ENCODE data around the gene SORCS1. TPM values are rescaled to one million over a fixed set of nuclear protein-coding genes. Genes with fewer than 3 reads are reported as not detected.

The SORCS1 gene
- polyA plus RNA-seq, 1 donor from 2014 or later, result not detected

DNA sequence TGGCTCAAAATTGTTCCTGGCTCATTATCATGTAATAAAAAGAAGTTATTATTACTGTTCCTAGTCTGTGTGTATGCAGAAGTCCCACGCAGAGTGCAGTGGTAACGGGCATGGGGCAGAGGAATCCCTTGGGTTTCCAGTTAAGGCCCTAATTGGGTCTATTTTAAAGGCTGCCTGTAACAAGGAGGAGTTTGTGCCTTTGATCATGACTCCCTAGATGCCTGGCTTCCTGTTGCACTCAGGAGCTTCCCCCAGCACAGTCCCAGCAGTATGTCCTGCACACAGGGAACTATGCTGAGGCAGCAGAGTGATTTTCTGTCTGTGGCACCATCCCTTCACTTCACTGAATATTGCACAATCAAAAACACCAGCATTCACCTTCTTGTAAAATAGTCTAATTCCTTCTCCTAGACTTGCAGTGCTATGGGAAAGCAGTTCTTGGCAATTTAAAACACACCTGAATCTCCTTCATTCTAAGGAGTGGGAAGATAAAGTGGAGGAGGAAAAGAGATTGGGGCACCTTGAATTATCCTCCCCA is 22.9 kb downstream of the SORCS1 start:
- no peaks in the 10 kb centered on the region for H3K27me3 Mint-ChIP-seq
- H3K36me3 Mint-ChIP-seq, result no peaks in the 10 kb centered on the region
- no peaks in the 10 kb centered on the region for H3K4me1 Mint-ChIP-seq
- H3K27ac Mint-ChIP-seq, result no peak overlapping the region
- no peak overlapping the region for H3K4me3 Mint-ChIP-seq
- H3K9me3 Mint-ChIP-seq, result peaks cover 0 to 5% (median 2%) of the 10 kb centered on the region in 3 donors

DNA sequence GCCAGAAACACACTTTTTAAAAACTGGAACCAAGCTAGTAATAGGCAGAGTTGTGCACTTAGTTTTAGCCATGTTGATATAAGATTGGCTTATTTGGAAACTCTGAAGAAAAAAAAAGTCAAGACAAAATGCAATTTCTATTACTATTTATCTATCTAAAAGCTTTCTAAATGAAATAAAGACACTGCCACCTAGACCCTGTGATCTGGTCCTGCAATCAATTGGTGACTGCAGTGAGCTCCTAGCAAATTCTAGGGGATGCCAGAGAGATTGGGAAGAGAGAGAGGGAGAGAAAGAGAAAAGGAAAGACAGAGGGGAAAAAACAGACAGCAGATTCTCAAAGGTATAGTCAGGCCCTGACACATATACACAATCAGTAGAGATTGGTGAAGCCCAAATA is 25.3 kb downstream of the SORCS1 start:
- H3K4me1 Mint-ChIP-seq, result no peaks in the 10 kb centered on the region
- no peaks in the 10 kb centered on the region for H3K27me3 Mint-ChIP-seq
- no peak overlapping the region for H3K4me3 Mint-ChIP-seq
- peaks cover 0 to 4% (median 2%) of the 10 kb centered on the region in 3 donors for H3K9me3 Mint-ChIP-seq
- H3K27ac Mint-ChIP-seq, result no peak overlapping the region
- no peaks in the 10 kb centered on the region for H3K36me3 Mint-ChIP-seq

DNA sequence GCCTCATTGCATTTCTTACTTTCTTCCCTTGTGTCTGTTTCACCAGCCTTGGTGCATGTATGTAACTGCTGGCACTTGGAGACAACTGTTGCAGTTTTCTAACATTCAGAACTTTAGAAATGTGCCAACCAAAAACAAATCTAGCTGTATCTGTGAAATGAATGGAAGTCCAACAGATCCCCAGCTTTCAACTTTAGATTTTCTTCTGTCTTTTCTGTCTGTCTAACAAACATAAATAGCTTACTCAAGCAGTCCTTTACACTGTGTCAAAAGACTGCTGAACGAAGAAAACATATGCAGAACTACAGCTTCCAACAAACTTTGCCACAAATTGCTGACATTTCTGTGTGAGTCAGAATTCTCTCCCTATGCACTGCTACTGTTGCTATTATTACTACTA is 30.9 kb downstream of the SORCS1 start:
- H3K36me3 Mint-ChIP-seq, result no peaks in the 10 kb centered on the region
- no peak overlapping the region for H3K4me3 Mint-ChIP-seq
- H3K4me1 Mint-ChIP-seq, result no peaks in the 10 kb centered on the region
- no peak overlapping the region for H3K27ac Mint-ChIP-seq
- peaks cover 2% of the 10 kb centered on the region for H3K27me3 Mint-ChIP-seq
- H3K9me3 Mint-ChIP-seq, result peaks cover 0 to 4% (median 2%) of the 10 kb centered on the region in 3 donors

DNA sequence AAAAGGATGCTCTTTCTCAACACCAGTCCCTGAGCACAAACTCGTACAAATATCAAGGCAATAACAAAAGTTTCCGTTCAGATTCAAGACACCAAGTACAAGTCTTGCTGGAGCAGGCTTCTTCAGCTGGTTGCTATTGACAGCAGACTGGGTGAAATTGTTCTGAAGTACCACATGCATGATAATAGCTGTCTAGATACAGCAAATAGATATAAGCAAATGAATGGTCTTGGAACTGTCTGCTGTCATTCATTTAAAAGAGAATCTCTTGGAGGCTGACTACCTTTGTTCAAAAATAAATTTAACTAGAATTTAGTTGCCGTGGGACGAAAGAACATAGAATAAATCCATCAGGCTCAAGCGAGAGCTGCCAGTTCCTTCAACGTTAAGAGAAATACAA is 35.5 kb downstream of the SORCS1 start:
- Mint-ChIP-seq H3K4me3 (no peak overlapping the region), H3K27ac (no peak overlapping the region), H3K36me3 (peaks cover 2% of the 10 kb centered on the region), H3K9me3 (peaks cover 0 to 4% (median 2%) of the 10 kb centered on the region in 3 donors), H3K27me3 (peaks cover 6% of the 10 kb centered on the region), H3K4me1 (no peaks in the 10 kb centered on the region)

DNA sequence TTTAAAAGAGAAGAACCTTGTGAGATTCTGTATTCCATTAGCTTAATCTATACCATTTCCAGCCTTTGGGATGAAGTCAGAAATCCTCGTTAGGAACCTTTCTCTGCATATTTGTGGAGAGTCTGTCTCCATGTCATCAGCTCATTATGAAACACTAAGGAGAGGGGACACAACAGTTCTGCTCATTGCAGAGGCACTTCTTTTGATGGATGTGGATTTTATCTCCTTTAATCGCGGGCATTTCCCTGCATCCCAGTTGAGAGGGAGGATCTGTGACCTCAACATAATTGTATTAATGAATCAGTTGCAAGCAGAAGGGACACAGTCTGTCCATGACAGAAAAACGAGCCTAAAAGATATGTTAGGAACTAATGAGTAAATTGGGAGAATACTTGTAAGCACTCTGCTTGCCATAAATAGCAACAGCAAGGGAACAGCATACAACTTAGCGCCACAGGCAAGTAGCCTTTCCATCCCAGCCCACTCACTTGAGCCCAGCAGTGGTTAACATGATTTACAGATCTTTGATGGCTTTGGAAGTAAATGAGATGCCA is 37.9 kb downstream of the SORCS1 start:
- Mint-ChIP-seq H3K4me3 (no peak overlapping the region), H3K4me1 (no peaks in the 10 kb centered on the region), H3K36me3 (peaks cover 2% of the 10 kb centered on the region), H3K27ac (no peak overlapping the region), H3K27me3 (peaks cover 4% of the 10 kb centered on the region), H3K9me3 (peaks cover 0 to 3% (median 2%) of the 10 kb centered on the region in 3 donors)

DNA sequence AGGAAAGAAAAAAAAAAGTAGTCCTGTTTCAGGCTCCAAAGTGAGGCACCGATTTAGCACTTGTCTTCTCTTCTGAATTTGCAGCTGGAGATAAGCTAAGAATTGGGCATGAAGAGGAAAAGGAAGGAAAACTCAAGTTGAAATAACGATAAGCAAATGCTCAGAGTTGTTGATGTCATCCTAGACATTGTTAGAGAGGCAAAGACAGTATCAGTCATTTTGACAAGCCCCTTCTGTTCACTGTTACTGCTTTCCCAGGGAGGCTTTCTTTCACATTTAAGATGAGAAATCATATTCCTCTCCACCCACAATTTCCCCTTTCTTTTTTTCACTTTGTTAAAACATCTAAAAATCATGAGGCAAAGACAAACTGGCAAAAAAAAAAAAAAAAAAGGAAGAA is 41.8 kb downstream of the SORCS1 start:
- peaks cover 2% of the 10 kb centered on the region for H3K36me3 Mint-ChIP-seq
- H3K4me3 Mint-ChIP-seq, result no peak overlapping the region
- no peaks in the 10 kb centered on the region for H3K4me1 Mint-ChIP-seq
- H3K27ac Mint-ChIP-seq, result no peak overlapping the region
- no peaks in the 10 kb centered on the region for H3K27me3 Mint-ChIP-seq
- peaks cover 0 to 2% (median 0%) of the 10 kb centered on the region in 3 donors for H3K9me3 Mint-ChIP-seq

DNA sequence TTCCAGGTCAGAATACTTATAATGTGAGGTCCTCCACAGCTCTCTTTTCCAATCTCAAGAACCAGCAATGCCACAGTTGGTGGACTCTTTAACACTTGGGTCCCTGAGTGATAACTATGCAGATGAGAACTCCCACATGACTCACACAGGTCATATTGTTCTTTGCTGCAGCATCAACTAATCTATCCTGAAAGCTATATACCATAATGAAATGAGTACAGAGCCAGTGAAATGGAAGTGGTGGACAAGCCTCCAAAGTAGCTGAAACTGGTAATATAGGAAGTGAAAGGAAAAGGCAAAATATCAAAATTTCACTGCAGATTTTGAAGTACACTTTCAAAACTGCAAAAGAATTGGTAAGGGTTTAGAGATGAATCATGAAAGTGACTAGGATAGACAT is 45.6 kb downstream of the SORCS1 start:
- Mint-ChIP-seq H3K27me3 (no peaks in the 10 kb centered on the region), H3K4me3 (no peak overlapping the region), H3K27ac (no peak overlapping the region), H3K9me3 (peaks cover 0 to 10% (median 5%) of the 10 kb centered on the region in 3 donors), H3K36me3 (peaks cover 2% of the 10 kb centered on the region), H3K4me1 (no peaks in the 10 kb centered on the region)

DNA sequence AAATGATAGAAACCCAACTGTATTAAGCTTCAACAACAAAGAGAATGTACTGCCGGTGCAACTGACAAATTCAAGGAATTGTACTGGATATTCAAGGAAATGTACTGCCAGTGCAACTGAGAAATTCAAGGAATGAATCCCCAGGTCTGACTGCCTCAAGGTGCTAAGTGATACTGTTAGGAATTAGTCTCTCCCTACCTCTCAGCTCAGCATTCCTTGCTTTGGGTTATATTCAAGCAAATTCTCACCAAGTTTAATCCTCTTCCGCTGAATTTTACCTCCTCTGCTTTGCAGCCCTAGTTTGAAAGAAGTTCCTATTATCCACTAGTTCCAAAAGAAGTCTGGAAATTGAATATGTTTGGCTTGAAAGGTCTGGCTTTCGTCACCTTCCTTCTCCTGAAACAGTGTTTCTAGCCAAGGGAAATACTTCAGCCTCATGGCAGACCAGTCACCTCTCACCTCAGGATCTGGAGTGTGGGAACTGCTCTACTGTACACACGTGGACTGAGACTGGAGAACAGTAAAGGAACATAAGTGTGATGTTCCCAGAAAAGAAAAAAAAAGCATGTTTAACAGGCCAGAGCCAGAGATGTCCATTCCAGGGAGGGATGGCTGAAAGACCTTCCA is 60.4 kb downstream of the SORCS1 start:
- Mint-ChIP-seq H3K9me3 (peaks cover 0 to 5% (median 4%) of the 10 kb centered on the region in 3 donors), H3K36me3 (no peaks in the 10 kb centered on the region), H3K27ac (no peak overlapping the region), H3K27me3 (no peaks in the 10 kb centered on the region), H3K4me3 (no peak overlapping the region), H3K4me1 (no peaks in the 10 kb centered on the region)

DNA sequence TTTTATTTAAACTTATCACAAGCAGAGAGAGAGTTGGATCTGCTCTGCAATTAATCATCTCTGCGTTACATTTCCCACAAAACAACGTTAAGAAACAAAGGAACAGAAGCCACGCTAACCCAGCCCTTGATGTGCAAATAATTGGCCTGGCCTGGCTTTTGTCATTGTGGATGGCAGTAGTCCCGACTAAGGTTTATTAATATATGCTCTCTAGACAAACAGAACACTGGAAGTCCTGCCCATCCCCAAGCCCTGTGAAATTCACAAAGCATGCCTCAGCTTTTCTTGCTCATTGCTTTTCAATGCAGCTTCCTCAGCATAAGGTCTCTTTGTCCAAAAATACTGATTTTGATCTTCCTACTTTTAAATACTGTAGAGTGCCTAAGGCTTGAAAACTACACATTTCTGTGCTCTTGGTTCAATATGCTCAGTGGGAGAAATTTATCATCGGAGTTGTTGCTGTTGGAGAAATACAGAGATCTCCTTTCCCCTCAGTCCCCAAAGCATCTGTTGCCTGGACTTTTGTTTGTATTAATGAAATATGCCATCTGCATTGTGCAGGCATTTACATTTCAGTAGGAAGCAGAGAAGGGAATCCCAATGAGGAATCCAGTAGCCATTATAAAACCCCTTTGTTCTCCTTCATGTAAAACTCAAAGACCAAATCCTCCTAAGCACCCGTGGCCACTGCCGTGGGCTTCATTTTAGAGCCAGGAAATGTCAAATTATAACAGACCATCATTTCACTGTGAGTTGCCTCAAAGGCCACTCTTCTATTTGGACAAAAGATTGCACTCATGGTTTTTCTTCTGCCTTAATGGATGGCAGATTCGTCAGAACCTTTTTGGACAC is 61.1 kb downstream of the SORCS1 start:
- Mint-ChIP-seq H3K27me3 (no peaks in the 10 kb centered on the region), H3K27ac (no peak overlapping the region), H3K4me1 (no peaks in the 10 kb centered on the region), H3K4me3 (no peak overlapping the region), H3K9me3 (peaks cover 0 to 5% (median 4%) of the 10 kb centered on the region in 3 donors), H3K36me3 (no peaks in the 10 kb centered on the region)

DNA sequence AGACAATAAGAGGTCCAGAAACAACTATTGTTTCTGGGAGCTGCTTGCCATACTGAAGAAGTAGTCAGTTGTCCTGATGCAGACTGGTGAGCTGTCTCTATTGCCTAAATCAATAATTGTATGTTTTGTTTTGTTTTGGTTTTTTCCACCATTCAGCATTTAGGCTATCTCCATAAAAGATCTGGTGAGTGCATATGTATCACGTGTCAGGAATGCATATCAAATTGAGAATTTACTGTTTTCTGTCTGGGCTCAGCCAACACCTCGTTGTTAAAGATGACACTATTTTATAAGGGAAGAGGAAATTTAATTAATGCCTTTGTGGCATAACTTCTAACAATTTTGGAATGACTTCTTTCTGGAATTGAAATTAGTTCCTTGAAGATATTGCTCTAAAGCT is 66.2 kb downstream of the SORCS1 start:
- H3K4me1 Mint-ChIP-seq, result no peaks in the 10 kb centered on the region

DNA sequence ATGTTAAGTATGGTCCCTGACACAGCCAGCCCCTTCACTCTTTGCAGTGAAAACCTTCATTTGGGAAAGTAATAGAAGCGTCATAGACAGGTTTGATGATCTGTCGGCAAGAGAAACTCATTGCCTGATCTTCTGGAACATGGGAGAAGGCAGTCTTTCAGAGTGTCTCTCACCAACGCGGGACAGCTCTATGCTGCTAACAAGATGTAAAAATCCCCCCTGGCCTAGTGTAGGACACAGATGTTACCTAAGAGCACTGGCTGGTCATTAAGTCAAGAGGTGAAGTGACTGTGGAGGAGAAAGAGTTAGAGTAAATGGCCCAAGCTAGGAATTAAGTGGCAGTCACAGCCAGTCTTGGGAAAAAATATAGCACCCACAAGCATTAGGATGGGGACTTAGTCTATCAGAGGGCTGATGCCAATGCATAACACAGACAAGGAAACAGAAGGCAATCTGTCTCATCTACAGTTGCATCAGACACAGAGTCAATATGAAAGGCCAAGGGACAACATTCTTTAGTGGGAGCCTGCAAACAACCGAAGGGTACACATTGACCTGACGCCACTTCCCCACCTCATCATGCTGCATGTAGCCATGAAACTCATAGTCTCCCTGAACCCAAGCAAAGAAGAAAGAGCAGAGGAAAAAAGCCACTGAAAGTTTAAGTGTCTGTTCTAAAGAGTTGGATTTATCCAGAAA is 69.5 kb downstream of the SORCS1 start:
- H3K4me1 Mint-ChIP-seq, result no peaks in the 10 kb centered on the region
- H3K27me3 Mint-ChIP-seq, result no peaks in the 10 kb centered on the region
- no peak overlapping the region for H3K4me3 Mint-ChIP-seq
- H3K27ac Mint-ChIP-seq, result no peak overlapping the region
- H3K36me3 Mint-ChIP-seq, result no peaks in the 10 kb centered on the region
- peaks cover 0 to 2% (median 0%) of the 10 kb centered on the region in 3 donors for H3K9me3 Mint-ChIP-seq

More for the DNA sequence above, 66.2 kb downstream of the SORCS1 start:
- peaks cover 0 to 2% (median 0%) of the 10 kb centered on the region in 3 donors for H3K9me3 Mint-ChIP-seq
- no peak overlapping the region for H3K4me3 Mint-ChIP-seq
- H3K36me3 Mint-ChIP-seq, result no peaks in the 10 kb centered on the region
- H3K27ac Mint-ChIP-seq, result no peak overlapping the region
- no peaks in the 10 kb centered on the region for H3K27me3 Mint-ChIP-seq

DNA sequence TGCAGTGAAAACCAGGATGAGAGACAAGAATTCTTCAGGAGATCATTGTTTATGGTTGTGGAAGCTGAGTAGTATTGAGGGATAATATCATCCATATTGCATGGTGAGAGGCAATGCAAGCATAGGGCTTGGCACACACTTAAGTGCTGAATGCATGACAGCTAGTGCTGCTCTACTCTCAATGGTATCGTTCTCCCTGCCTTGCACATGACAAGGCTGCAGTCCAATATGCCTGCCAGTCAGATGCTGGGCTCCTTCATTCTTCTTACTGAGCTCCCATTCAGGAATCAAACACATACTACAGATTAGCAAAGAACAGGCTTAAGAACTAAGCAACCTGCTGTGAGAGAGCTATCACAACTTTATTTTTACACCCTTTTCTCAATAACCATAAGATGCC is 72.2 kb downstream of the SORCS1 start:
- no peaks in the 10 kb centered on the region for H3K4me1 Mint-ChIP-seq
- H3K27ac Mint-ChIP-seq, result no peak overlapping the region
- no peak overlapping the region for H3K4me3 Mint-ChIP-seq
- H3K9me3 Mint-ChIP-seq, result peaks cover 0 to 4% (median 2%) of the 10 kb centered on the region in 3 donors
- no peaks in the 10 kb centered on the region for H3K27me3 Mint-ChIP-seq
- H3K36me3 Mint-ChIP-seq, result no peaks in the 10 kb centered on the region

DNA sequence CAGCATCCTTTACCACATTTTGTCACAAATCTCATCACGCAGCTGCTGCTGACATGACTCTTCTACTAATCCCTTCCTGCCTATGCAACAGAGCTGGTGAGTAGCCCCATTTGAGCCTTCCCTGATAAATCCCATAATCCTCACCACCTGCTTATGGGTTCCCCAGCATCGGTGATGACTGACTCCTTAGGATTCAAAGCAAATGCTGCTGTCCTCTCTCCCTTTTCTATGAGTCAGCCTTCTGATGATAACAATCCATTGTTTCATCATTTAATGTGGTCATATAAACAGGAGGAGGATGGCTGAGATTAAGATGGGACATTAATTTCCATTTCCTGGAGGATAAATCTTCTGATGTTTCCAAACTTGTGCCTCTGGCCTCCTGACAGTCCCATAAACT is 73.4 kb downstream of the SORCS1 start:
- Mint-ChIP-seq H3K9me3 (peaks cover 0 to 5% (median 0%) of the 10 kb centered on the region in 3 donors), H3K4me3 (no peak overlapping the region), H3K36me3 (no peaks in the 10 kb centered on the region), H3K4me1 (no peaks in the 10 kb centered on the region), H3K27ac (no peak overlapping the region), H3K27me3 (no peaks in the 10 kb centered on the region)

DNA sequence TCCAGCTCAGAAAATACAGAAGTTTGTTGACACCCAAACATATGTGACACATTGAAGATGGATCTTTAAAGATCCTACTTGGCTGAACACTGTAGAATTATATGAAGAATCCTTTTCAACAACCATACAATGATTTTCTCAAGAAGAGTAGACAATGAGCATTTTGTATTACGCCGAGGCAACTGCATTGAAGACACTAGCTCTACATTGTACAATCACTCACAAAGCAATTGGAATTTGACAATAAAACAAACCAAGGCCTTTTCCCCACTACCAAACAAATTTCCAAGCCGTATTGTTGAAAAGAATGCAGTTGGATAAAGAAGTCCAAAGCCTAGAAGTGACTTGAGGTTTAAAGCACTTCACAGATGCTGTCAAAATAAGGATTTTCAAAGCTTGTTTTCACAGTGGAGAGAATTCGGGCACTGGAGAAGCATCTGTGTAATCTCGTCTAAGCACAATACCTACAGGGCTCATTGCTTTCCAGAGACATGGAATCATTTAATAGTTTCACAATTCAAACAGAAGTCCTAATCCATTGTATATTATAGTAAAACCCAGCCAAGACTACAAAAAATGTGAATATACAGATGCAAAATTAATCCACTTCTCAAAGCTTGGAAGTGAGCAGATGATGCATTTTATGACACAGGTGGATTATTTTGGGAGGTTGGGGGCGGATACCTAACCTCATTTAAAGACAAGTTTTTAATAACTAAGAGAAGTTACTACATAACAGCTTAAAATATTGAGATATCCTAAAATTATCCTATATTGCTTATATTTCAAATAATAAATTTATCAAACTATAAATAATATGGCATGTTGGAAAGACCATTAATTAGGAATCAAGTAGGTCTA is 78.6 kb downstream of the SORCS1 start:
- Mint-ChIP-seq H3K36me3 (no peaks in the 10 kb centered on the region), H3K27me3 (no peaks in the 10 kb centered on the region), H3K27ac (no peak overlapping the region), H3K4me1 (no peaks in the 10 kb centered on the region), H3K9me3 (peaks cover 0 to 8% (median 2%) of the 10 kb centered on the region in 3 donors), H3K4me3 (no peak overlapping the region)

Measured in IgD-negative memory B cell (primary cell).